ENCODE data around the gene SFXN4.

The SFXN4 gene, protein sequence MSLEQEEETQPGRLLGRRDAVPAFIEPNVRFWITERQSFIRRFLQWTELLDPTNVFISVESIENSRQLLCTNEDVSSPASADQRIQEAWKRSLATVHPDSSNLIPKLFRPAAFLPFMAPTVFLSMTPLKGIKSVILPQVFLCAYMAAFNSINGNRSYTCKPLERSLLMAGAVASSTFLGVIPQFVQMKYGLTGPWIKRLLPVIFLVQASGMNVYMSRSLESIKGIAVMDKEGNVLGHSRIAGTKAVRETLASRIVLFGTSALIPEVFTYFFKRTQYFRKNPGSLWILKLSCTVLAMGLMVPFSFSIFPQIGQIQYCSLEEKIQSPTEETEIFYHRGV

DNA sequence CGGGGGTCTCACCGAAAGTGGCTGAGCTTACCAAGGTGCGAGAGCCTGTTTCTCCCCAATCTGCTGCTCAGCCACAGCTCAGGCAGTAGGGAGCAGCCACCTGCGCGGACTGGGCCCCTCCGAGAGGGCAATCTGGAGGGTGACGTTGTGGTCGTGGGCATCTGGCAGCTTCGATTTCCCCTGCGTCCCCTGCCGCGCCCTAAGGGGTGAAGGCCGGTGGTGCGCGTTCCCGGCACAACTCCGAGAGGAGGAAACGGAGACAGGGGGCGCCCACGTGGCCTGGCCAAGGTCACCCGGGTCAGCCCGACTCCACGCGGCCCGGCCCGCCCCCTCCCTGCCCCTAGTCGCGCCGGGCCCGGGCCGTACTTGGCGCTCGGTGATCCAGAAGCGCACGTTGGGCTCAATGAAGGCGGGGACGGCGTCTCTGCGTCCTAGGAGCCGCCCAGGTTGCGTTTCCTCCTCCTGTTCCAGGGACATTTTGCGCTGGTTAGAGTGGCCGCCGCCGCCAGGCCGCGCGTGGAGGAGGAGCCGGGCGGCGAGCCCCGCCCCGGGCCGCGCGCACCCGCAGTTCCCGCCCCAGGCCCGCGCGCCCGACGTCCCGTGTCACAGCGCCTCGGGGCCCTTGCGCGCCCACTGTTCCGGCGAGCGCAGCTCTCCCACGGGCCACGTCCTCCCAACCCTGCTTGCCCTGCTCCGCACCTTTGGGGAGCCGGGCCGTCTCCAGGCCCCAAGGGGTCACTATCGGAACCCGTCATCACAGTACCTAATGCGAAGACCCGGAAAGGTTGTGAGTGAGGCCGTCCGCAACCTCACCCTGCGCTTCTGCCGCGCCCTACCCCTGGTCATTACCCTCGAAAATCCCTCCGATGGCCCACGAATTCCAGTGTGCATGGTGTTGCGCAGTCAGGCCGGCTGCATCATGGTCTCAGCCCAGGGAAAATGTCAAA lies at the start of gene SFXN4:
TSS of gene SFXN4 (minus strand) at position 544 of the 947 bp plus-strand sequence. CDS start at position 477, 67 bp downstream.
- peak; percentile 57 to 71 (median 70) for DNase-seq (ENCODE audit: low read depth in 3 of 3)

DNA sequence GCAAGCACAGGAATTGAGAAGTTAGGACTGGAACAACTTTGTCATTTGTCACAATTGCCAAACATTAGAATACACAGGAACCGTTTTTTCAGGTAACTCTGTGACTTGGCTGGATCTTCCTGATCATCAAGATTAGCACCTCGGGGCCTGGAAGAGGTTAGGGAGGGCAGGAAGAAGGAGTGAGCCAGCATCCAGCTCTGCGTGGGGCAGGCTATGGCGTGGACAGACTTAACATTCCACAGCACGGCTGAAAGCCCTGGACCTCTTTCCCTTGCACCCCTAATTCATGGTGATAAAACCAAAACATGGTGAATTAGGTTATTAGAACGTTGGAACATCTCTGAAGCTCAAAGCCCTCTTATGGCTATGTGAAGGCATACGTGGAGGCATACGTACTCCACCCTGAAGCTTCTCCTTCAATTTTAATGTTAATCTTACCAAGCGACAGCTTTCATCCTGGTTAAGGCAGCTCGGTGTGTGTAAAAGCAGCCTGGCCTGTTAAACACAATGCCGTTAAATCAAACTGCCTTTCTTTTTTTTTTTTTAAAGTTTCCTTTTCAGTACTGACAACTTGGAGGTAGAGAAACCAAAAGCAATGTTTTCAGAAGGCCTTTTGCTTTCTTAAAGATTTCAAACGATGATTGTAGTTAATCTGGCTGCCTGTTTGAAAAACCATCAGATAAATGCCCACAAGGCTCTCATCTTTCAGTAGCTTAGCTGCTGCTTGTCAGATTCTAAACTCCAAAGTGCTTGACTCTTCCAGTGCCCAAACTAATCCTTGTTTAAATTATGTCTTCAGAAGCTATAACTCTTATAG lies 46.3 kb upstream of the SFXN4 start:
- DNase-seq (ENCODE audit: low read depth in 3 of 3), result no peak

DNA sequence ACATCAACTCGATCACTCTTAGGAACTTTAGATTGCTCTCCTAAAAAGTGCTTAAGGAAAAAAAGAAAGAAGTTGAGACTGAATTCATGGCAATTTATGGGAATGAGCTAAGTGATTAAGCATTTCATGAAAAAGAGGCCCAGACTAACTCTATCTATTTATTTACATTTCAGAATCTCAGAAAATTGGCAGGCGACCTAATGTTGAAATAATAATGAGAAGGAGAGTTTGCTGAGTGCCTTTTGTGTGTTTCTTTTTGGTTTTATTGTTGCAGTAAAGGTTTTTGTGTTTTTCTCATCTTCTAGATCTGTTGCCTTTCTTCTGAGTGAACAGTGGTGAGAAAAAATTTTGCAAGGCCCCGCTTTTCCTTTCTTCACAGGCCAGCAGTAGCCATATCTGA lies 45.7 kb upstream of the SFXN4 start:
- no peak for DNase-seq (ENCODE audit: low read depth in 3 of 3)

DNA sequence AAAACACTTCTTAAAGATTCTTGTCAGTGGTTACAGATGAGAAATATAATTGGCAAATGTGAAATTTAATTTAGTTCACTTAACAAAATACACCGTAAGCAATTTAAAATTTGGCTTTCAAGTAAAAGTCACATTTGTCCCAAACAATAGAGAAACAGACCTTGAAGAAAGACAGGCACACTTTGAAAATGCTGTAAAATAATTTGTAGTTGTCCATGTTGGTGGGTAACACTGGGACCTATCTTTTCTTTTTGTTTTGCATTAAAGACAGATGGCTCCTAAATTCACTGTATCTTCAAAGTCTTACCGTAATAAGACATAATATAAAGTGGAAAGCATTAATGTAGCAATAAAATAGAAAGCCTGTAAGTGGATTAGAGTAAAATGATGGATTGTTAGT lies 45.1 kb upstream of the SFXN4 start:
- no peak for DNase-seq (ENCODE audit: low read depth in 3 of 3)

DNA sequence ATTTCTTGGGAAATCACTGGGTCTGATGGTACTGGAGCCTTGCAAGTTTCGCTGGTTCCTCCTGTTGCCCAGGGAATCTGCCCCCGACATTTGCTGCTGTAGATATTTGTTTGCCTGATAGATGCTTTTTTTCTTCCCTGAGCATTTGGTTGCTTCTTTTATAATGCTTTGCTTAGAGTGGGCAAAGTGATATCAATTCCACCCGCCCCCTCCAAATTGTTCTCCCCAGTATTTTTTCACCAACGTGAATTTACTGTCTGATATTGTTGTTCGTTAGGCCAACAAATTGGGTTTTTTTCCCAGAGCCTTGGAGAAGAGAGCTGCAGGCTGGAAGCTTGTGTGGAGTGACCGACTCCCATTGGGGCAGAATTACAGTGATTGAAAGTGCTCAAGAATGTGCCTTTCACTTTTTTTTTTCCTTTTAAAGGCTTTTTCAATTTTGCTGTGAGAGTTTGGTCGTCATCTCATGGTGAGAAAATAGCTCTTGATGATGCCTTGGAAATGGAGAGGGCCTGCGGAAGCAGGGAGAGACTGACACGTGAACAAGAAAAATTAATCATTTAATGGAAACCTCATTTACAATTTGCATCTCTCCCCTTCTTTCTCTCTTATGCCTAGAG lies 44.3 kb upstream of the SFXN4 start:
- no peak for DNase-seq (ENCODE audit: low read depth in 3 of 3)

DNA sequence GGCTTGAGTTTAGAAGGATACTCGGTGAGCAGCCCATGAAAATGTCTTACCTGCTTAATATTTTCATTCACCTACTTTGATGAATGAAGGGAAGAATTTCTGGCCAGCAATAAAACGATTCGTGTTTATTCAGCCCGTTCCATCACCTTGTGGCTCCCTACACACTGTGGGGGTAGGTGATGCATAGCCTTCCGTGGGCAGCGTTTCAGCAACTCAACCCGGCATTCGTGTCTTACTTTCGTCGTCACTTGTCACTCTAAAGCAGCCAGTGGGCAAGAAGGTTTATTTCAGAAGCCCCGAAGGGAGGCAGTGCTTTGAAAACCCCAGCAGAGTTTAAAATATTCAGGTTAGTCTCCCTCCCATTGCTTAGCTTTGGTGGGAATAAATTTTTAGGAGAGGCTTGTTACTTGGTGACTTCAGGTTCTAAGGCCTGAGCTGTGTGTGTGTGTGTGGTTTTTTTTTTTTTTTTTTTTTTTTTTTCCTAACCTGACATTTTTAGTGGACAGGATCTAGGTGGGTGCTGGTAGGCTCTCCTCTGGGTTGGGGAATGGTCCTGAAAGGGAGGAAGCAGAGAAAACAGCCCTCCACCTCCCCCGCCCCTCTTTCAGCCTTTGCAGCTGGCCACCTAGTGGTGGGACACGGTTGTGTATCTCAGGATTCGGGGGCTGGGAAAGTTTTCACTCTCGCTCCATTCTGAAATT lies 43.7 kb upstream of the SFXN4 start:
- peak in 2 of 3 experiments; percentile 43 to 50 for DNase-seq (ENCODE audit: low read depth in 3 of 3)

DNA sequence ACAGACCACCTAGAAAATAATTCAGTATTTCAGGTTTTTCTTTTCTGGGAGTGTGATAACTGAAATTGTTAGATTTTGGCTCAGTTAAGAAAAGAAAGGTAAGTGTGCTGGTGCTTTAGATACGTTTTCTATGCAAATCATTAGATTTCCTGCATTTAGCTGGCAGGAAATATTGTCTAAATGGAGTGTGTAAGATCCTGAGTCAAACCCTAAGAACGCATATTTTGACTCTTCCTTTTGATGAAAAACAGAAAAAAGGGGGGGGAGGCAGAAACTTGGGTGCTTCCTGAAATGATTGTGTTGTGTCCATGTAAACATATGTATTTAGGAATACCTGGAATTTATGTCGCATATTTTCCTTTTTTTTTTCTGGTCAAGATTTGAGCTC lies 43.0 kb upstream of the SFXN4 start:
- no peak for DNase-seq (ENCODE audit: low read depth in 3 of 3)

DNA sequence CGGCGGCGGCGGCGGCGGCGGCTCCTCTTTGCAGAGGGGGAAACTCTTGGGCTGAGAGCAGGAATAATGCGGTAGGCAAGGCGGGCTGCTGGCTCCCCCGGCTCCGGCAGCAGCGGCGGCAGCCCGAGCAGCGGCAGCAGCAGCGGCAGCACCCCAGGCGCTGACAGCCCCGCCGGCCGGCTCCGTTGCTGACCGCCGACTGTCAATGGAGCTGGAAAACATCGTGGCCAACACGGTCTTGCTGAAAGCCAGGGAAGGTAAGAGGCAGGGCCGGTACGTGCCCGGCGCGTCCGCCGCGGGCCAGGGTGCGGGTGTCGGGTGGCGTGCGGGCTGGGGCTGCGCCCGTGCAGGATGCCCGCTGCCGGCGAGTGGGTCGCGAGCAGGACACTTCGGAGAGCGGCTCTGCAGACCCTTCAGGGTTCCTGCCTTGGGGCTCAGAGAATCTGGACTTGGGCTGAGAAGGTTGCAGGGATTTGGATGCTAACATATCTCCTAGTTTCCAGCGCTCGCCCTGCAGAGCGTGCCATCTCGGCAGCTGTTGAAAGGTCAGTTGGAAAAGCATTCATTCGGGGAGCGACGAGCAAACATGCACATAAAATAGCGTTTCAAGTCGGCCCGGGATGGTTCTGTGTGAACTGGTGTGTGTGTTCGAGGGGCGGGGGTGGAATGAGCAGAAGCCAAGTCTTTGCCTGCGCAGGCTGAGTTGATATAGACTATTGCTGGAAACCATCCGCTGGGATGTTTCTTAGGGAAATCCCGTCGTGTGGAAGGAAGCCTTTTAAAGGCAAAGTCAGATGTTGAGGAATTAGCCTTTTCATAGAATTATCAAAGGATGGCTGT lies 42.4 kb upstream of the SFXN4 start:
- DNase-seq (ENCODE audit: low read depth in 3 of 3), result peak in 1 of 3 experiments; percentile 26

DNA sequence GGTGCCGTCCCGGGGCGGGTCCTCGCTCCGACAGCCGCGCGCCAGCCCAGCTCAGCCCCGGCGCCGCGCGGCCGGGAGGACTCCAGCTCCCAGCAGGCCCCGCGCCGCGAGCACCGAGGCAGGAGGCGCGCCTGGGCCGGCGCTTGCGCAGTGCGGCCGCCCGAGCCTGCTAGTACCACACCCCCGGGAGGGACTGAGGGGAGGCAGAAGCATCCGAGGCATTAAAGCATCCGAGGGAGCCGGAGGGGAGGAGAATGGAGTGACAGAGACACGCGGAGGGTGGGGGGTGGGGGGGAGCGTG lies 41.8 kb upstream of the SFXN4 start, which contains the start of gene GRK5:
TSS of gene GRK5 (plus strand) at position 206 of the 301 bp plus-strand sequence. CDS start 347 bp downstream, outside the sequence.
- peak; percentile 80 to 90 (median 90) for DNase-seq (ENCODE audit: low read depth in 3 of 3)

DNA sequence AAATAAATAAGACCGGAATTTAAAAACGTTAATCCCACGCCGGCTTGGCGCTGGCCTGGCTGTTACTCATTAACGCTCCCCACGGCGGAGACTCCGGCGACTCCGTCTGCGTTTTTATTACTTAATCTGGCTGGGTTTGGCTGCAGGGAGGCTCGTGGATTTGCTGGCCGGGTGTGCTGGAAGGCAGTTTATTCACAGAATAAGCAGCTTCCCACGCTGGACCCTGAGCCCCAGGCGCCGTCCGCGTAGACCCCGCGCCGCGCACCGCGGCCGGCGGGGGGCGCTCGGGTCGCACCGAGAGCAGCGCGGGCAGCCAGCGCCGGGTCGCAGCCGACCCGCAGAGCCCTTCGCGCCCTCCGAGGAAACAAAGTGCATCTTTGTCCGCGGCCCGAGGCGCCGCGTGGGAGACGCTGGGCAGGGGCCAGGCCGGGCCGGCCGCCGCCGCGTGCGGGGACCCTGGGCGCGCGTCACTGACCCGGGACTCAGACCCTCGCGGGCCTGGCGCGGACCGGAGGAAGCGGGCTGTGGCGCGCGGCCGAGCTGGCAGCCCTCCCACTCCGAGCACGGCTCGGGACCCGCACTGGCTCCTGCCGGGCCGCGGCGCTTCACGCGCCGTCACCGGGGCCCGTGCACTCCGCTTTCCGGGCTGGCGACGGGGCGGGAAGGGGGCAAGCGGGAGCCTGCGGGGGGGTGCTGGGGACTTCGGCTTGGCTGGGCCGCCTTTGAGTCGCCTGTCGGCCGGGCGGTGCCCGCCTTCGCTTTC lies 41.3 kb upstream of the SFXN4 start:
- DNase-seq (ENCODE audit: low read depth in 3 of 3), result peak in 2 of 3 experiments; percentile 64 to 68

DNA sequence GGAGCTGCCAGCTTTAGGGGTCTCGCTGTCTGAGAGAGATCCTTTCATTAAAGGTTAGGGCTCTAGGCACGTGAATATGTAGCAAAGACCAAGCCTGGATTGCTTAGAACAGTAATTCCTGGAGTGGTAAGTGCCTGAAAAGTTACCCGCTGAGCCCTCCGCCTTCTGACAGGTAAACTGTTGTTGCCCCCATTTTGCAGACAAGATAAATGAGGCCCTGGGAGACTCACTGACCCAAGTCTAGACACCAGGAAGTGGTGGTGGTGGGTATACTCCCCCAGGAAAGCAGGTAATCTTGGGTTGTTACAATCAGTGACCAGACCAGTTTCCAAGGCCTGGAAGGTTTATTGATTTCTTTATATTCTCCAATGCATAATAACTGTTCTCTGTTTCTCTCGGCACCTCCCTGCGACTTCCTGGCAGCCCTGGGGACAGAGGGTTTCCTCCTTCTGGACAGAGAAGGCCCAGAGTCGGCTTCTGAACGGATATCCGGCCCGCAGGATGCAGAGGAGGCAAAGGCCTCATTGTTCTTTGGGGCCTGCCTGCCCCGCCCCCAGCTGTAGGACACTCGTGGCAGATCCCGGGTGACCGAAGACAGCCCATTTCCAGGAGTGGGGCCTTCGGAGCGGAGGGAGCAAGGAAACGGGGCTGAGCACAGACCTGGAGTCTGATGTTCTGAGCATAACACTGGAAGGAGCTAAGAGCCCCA lies 40.5 kb upstream of the SFXN4 start:
- no peak for DNase-seq (ENCODE audit: low read depth in 3 of 3)

DNA sequence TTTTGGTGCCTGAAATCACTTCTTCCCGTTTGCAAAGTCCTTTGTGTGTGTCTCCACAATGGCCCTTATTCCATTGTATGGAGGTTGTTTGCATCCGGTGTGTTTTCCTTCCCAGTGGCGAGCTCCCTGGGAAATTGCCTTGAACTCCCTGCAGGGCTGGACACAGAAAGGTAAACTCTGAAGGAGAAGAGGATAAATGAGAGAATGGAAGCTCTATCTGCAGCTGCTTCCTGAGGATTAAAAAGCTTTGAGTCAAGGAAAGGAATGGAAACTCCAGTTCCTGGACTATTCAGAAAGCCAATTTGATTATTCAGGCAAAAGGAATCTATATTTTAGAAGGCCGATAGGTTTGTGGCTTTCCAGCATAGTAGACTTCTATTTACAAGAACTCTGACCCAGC lies 37.5 kb upstream of the SFXN4 start:
- DNase-seq (ENCODE audit: low read depth in 3 of 3), result no peak

DNA sequence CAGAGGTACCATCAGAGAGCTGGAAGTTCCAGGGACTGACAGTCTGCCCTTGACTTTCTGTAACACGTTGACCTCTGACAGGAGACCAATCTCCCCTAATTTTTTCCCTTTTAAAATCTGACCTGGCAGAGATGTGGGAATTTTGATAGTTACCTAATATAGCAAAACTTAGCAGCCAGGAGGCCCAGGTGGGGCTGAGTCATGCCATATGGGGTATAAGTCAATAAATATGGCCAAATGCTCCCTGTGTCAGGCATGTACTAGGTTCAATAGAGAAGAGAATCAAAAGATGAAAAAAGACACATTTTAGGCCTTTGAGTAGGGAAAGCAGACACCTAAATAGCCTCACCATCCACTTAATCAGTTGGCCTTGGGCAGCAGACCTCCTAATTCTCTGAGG lies 35.7 kb upstream of the SFXN4 start:
- no peak for DNase-seq (ENCODE audit: low read depth in 3 of 3)

DNA sequence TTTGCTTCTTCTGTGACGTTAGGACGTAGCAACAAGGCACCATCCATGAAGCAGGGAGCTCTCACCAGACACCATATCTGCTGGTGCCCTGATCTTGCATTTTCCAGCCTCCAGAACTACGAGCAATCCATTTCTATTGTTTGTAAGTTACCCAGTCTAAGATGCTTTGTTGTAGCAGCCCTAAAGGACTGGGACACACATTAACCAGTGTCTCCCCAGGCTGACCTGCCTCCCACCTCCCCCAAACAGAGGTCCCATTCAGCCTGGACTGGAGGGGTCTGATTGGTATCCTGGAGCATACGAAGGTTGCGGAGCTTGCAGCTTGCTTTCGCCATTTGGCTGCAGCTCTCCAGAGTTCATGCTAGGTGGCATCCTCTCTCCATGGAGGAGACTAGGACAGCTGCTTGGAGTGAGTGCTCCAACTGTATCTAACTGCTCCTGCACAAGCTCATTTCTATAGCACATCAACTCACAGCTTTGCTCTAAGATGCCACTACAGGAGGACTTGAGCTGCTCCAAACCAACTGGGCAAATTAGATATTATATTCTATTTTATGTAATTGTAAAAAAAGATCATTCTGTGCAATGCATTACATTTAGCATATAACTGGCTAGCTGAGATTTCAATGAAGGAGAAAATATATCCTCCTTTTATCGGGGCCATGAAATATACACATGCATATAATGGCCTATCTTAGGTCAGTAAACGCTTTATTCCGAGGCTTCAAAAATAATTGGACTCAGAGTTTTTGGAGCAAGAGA lies 33.9 kb upstream of the SFXN4 start:
- DNase-seq (ENCODE audit: low read depth in 3 of 3), result no peak

DNA sequence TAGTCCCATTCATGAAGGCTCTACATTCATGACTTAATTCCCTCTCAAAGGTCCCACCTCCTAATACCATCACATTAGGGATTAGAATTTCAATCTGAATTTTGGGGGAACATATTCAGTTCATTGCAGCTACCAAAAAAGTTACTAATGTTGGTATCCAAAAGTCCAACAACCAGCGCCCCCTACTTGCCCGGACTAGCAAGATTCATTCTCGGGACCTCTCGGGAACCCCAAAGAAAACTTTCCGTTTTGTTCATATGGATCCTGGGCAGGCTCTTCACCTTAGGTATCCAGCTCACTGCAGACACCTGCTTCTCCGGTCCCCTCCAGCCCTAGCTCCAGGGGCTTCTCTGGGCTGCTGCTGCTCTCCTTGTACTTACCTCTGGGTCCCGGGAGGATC lies 32.9 kb upstream of the SFXN4 start:
- DNase-seq (ENCODE audit: low read depth in 3 of 3), result no peak

DNA sequence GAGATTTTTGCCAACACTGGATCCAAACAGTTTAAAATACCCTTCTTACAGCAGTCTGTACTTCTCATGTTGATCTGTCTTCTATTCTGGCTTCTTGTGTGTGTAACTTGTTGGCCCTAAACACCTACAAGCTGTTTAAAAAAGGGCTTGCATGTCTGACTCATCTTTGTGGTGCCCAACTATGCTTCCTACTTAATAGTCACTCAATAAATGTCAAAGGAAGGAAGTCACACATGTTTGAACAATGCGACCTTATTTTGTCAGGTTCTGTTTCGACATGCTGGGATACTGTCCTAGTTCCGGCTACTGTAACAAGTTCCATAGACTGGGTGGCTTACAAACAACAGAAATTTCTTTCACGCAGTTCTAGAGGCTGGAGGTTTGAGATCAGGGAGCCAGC lies 32.4 kb upstream of the SFXN4 start:
- DNase-seq (ENCODE audit: low read depth in 3 of 3), result no peak

DNA sequence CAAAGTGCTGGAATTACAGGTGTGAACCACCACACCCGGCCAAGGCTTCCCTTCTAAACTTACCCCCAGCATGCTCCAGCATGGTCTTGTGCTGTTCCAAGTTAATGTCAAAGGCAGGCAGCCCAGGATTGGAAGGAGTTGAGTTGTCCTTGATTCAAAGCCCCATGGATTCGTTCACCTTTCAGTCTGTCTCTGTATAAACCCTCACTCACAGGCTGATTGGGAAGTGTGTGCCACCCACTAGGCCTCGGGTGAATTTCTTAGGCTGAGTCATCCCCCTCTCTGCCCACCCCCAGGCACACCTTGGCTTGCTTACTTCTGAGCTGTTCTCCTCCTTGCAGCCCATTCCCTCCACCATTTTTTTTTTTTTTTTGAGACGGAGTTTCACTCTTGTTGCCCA lies 26.4 kb upstream of the SFXN4 start:
- DNase-seq (ENCODE audit: low read depth in 3 of 3), result no peak

Data from stimulated activated CD4-positive, alpha-beta T cell treated with anti-CD3 and anti-CD28 coated beads, TNF-alpha, amount 100 ng/mL, for 4 hours (primary cell).